Measurements from ENCODE around the gene ZNF285. TPM values are rescaled to one million over a fixed set of nuclear protein-coding genes. Genes with fewer than 3 reads are reported as not detected.

Gene ZNF285
- total RNA-seq (2022) (3.1 and 4.0 TPM in 2 replicates), Bru-seq, nascent RNA (percentile 51 among the genes with signal in this experiment), BruChase-seq, experiment 1, labeled RNA remaining after a 6-hour chase (percentile 52 among the genes with signal in this experiment), BruChase-seq, experiment 2, labeled RNA remaining after a 2-hour chase (percentile 65 among the genes with signal in this experiment)
- long read RNA-seq, full-length matches to known transcripts = 1 of 4 reads
- long read RNA-seq, partial matches to known transcripts = 0 of 4 reads
- long read RNA-seq, other reads (novel, unspliced or antisense) = 3 of 4 reads

DNA sequence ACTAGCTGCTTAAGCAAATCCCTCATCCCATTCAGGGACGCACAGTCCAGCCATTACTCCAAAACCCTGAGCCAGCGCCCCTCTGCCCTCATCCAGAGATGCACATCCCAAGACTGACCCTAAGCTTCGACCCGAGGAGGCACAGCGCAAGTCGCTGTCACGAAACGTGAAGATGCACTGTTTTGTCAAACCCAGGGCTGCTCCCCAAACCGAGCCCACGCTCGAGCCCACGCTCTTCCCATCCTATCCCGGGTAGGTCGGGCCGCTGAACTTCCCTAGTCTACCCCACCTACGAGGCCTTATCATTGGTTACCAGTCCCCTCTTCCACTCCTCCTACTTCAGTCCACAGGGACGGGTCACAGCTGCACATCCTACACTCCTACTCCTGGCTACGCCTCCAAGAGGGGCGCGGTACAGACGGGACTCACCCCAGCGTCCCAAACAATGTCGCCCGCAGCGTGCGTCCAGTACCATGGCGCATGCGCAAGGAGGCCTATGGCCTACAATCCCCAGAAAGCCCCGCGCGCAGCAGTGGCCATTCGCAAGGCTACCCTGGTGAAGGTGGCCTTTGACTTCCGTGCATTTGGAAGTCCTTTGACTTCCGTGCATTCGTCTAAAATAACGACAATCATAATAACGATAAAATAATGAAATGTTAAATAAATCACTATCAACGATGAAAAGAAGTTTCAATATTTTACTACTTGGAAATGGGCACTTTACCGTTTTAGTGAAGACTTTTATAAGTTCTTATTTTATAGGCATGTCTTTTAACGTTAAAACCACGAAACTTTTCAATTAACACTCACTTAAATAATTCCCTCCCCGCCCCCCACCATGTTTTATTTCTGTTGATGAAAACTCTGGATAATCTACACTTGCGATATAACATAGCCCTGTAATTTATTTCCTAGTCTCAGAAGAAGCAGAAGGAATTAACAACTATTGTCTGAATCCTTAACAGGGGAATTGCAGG is at the start of gene ZNF285:
Gene ZNF285 (minus strand): TSS at position 470 of the 977 bp plus-strand sequence. CDS start 4,395 bp downstream, outside the sequence.
- H3K27me3 Mint-ChIP-seq (ENCODE audit: insufficient read depth, unreplicated experiment) = no peaks in the 10 kb centered on the region
- peaks cover 17% of the 10 kb centered on the region for H3K9me3 Mint-ChIP-seq (ENCODE audit: unreplicated experiment)
- peaks cover 5% of the 10 kb centered on the region for H3K4me1 Mint-ChIP-seq (ENCODE audit: insufficient read depth, unreplicated experiment)
- DNase-seq (ENCODE audit: unreplicated experiment) = peak; percentile 94
- CTCF ChIA-PET = no interaction called here
- TSS peak; percentile 61 for BruUV-seq (replicated peaks)
- H3K36me3 Mint-ChIP-seq (ENCODE audit: insufficient read depth, unreplicated experiment) = peaks cover 11% of the 10 kb centered on the region
- POLR2A ChIA-PET = interaction anchor here (0.6 kb wide), 1 partner anchor 217 kb away, joined by 5 read pairs; no protein-coding TSS in a partner anchor
- peak within 1 kb of the TSS; percentile 69 for H3K27ac Mint-ChIP-seq (ENCODE audit: low read depth, unreplicated experiment)
- intact Hi-C loops (cut with micrococcal nuclease) = no loop called here
- H3K4me3 Mint-ChIP-seq (ENCODE audit: unreplicated experiment) = peak within 1 kb of the TSS; percentile 99
- TF ChIP-seq CTCF (IDR thresholded peaks at IDR 0.05; ENCODE audit: unreplicated experiment) = no peak

DNA sequence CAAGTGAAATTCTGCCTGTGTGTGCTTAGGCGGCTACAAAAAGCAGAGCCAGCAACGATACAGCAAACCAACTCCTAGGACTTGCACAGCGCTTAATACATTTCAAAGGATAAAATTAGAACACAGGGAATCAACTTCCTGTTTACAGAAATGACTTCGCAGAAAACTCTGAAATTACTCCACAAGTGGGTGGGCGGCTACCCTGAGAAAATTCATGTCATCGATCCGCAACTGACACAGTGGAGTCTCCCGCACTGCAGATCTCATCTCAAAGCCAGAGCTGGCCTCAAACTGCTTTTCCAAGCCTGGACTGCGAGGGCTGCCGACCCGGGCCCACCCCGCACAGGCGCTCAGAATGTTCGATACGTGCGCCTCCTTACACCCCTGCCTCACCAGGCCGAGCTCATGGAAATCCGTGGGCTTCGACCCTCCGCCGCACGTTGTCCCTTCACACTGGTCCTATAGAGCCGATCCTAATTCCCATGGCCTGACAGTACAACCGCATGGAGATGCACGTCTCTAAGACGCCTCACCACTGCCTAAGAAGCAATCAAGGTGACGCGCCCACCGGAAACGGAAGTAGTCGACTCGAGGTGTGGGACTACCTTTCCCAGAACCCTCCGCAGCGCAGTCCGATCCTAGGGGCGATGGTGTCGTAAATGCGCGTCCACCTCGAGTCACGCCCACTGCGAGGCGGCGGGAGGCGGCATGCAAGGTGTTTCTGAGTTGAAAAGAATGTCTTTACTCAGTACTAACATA is 46.7 kb upstream of the ZNF285 start, which contains the start of gene ZNF229:
Gene ZNF229 (minus strand): TSS at position 557 of the 759 bp plus-strand sequence. CDS start 5,625 bp downstream, outside the sequence.
- Mint-ChIP-seq H3K4me3 (ENCODE audit: unreplicated experiment) (peak within 1 kb of the TSS; percentile 86), H3K9me3 (ENCODE audit: unreplicated experiment) (peaks cover 57% of the 10 kb centered on the region)
- CTCF ChIA-PET = no interaction called here

DNA sequence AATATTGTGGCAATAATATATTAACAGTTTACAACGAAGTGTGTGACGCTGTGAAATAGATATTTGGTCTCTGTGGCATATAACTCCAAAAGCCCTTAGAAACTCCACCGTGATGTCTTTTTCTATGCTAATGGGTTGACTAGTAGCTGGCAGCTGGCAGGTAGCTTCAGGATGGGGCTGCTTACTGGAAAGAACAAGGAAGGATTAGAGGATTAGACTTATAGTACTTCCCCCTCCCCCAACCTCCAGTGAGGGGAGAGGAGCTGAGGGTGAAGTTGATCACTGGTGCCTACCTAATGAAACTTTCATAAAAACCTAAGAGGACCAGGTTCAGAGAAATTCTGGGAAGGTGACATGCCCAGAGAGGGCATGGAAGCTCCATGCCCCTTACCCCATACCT is 37.0 kb upstream of the ZNF285 start:
- BruUV-seq (replicated peaks) = no TSS peak
- Mint-ChIP-seq H3K4me1 (ENCODE audit: insufficient read depth, unreplicated experiment) (no peaks in the 10 kb centered on the region), H3K36me3 (ENCODE audit: insufficient read depth, unreplicated experiment) (peaks cover 7% of the 10 kb centered on the region), H3K4me3 (ENCODE audit: unreplicated experiment) (no peak overlapping the region), H3K9me3 (ENCODE audit: unreplicated experiment) (peaks cover 50% of the 10 kb centered on the region), H3K27ac (ENCODE audit: low read depth, unreplicated experiment) (no peak overlapping the region), H3K27me3 (ENCODE audit: insufficient read depth, unreplicated experiment) (no peaks in the 10 kb centered on the region)
- no peak for TF ChIP-seq CTCF (IDR thresholded peaks at IDR 0.05; ENCODE audit: unreplicated experiment)
- intact Hi-C loops (cut with micrococcal nuclease) = no loop called here
- no peak for DNase-seq (ENCODE audit: unreplicated experiment)
- ChIA-PET CTCF (no interaction called here), POLR2A (no interaction called here)

More for the DNA sequence above, 46.7 kb upstream of the ZNF285 start, which contains the start of gene ZNF229:
- Mint-ChIP-seq H3K27me3 (ENCODE audit: insufficient read depth, unreplicated experiment) (no peaks in the 10 kb centered on the region), H3K27ac (ENCODE audit: low read depth, unreplicated experiment) (no peak within 1 kb of the TSS), H3K4me1 (ENCODE audit: insufficient read depth, unreplicated experiment) (no peaks in the 10 kb centered on the region), H3K36me3 (ENCODE audit: insufficient read depth, unreplicated experiment) (peaks cover 8% of the 10 kb centered on the region)
- no peak for TF ChIP-seq CTCF (IDR thresholded peaks at IDR 0.05; ENCODE audit: unreplicated experiment)
- TSS peak; percentile 37 for BruUV-seq (replicated peaks)
- DNase-seq (ENCODE audit: unreplicated experiment) = peak; percentile 74
- intact Hi-C loops (cut with micrococcal nuclease) = no loop called here
- POLR2A ChIA-PET = no interaction called here

Measured in MCF 10A (cell line).